ENCODE data around the gene FBXL7.

Gene FBXL7

GRCh38 chr5:15977851-15978250, 477.9 kb downstream of the FBXL7 start:
- no peak for DNase-seq

GRCh38 chr5:15980835-15981234, 480.9 kb downstream of the FBXL7 start:
- DNase-seq: no peak

GRCh38 chr5:15983392-15983791, 483.4 kb downstream of the FBXL7 start:
- DNase-seq: no peak
